Lower leg skin (tissue), 3 donors: Measurements from ENCODE around the gene HNF4A.

ENCODE experiments used
- CTCF ChIP-seq, 3 donors: fragments of 450-650 bp; IDR thresholded peaks; one replicate each; pipeline ENCODE4 v1.5.1; 2016; ENCODE audit warnings: antibody characterized with exemption in 3 of 3, mild to moderate bottlenecking in 3 of 3, moderate library complexity in 2 of 3
- POLR2A ChIP-seq, 2 donors: fragments of 450-650 bp; IDR thresholded peaks; one replicate each; pipeline ENCODE4 v1.6.1; 2016 to 2017; ENCODE audit warnings: antibody characterized with exemption in 2 of 2, mild to moderate bottlenecking in 1 of 2, moderate library complexity in 1 of 2

GRCh38 chr20:44358776-44359175, 3.3 kb downstream of the HNF4A start:
- TF ChIP-seq CTCF (IDR thresholded peaks at IDR 0.05) (no peak), POLR2A (IDR thresholded peaks at IDR 0.05) (no peak)
